Astrocyte of the cerebellum (primary cell): ENCODE data around the gene CEBPZ.

Experiments
- DNase-seq: peaks from one replicate; pipeline ENCODE4 v3.0.0-alpha.2; 2011; ENCODE audit warnings: low read depth
- H3K4me3 ChIP-seq: 2 replicates; pipeline ENCODE4 v1.5.1; 2011; ENCODE audit warnings: mild to moderate bottlenecking, low read depth, low read length, moderate library complexity
- in situ Hi-C: cut with HindIII; loops from 2 replicates; pipeline ENCODE4 v1.10.0; 2017; ENCODE audit warnings: low sequenced_read_pairs
- TF ChIP-seq, protein P1 (sequence below): IDR thresholded peaks from 2 replicates; pipeline ENCODE4 v1.5.1; 2012; ENCODE audit warnings: low read length, low read depth, moderate library complexity, mild to moderate bottlenecking; ENCODE audit errors: missing control alignments

CEBPZ gene

DNA sequence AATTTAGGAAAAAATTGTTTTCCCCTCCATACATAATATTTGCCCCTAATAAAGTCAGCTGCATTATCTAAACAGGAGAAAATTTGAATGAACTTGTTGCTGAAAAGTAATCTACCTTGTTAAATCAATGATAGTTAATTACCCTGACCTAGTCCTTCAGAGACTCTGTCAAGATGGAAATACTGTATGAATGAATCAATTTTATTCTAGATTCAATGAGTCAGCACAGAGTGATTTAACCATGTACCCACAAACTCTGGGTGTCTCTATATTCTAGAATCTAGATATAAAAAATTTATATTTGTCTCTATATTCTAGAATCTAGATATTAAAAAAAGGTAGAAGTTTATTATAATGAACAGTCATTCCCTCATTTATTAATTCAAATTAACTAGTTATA is 36.3 kb upstream of the CEBPZ start:
- in situ Hi-C loops = no loop called here
- DNase-seq = no peak
- no peak overlapping the region for H3K4me3 ChIP-seq
- TF ChIP-seq, protein P1, sequence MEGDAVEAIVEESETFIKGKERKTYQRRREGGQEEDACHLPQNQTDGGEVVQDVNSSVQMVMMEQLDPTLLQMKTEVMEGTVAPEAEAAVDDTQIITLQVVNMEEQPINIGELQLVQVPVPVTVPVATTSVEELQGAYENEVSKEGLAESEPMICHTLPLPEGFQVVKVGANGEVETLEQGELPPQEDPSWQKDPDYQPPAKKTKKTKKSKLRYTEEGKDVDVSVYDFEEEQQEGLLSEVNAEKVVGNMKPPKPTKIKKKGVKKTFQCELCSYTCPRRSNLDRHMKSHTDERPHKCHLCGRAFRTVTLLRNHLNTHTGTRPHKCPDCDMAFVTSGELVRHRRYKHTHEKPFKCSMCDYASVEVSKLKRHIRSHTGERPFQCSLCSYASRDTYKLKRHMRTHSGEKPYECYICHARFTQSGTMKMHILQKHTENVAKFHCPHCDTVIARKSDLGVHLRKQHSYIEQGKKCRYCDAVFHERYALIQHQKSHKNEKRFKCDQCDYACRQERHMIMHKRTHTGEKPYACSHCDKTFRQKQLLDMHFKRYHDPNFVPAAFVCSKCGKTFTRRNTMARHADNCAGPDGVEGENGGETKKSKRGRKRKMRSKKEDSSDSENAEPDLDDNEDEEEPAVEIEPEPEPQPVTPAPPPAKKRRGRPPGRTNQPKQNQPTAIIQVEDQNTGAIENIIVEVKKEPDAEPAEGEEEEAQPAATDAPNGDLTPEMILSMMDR = no peak

DNA sequence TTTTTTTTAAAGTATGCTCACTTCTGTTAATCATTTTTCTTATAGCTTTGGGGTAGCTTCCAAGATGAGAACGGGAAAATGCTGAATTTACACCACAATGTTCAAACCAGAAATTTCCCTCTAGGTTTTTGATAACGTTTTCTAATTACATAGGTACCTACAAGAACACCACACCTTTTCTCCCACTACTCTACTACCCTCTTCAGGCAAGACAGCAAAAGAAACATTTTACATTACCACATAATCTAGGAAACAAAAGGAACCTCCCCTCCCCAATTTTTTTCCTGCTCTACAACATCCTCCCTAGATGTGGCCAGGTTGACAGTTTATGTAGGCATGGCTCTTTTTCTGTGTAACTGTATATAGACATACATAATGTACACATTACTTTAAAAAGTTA is 32.4 kb upstream of the CEBPZ start:
- TF ChIP-seq, protein P1 = no peak
- in situ Hi-C loops = no loop called here
- no peak for DNase-seq
- H3K4me3 ChIP-seq = no peak overlapping the region

DNA sequence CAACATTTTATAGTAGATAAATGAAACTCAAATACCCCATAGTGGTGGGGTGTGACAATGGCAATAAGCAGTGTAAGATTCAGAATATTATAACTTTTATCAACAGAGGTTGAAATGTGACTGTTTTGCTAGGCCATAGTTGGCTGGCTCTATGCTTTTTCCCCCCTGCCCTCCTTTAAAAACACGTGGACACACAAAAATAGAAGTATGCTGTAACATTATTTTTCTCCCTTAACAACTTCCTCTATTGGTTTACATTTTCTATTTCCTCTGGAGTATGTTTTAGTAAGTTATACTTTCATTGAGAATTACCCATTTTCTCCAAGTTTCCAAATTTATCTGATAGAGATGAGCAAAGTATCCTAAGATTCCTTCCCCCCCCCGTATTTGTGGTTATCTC is 31.1 kb upstream of the CEBPZ start:
- no peak overlapping the region for H3K4me3 ChIP-seq
- DNase-seq = no peak
- in situ Hi-C loops = no loop called here
- TF ChIP-seq, protein P1 = no peak

DNA sequence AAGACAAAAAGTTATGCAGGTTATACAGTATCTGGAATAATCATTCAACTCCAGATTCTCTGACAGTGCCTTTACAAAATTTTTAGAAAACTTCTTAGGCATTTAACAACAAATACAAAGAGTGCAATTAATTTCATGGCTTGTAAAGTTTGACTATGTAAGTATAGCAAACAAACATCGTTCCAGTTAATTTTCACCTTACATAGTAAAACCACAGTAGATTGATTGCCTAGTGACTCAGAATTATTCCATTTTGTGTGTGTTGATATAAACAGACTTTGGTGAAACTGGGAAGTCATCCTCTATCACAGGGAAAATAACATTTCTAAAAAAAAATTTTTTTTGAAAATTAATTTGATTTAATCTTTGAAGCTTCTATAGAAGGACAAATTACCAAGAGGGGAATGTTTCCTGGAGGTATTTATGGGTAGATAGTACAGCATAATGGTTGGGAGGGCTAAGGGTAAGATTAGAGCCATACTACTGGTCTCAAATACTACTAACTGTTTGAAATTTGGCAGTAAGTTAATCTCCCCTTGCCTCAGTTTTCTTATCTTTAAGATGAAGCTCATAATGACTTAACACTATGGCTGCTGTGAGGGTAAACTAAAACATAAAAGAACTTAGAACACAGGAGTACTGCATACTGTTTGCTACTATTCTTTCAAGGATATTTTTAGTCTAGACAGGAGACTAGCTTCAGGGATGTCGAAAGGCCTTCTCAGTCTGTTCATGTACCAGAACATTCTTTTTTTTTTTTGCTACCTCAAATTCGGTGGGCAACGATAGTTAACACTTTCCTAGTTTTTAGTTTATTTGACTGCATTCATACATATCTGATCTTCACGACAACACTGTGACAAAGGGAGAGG is 19.7 kb upstream of the CEBPZ start:
- H3K4me3 ChIP-seq = no peak overlapping the region
- DNase-seq = no peak
- TF ChIP-seq, protein P1 = no peak
- in situ Hi-C loops = no loop called here

DNA sequence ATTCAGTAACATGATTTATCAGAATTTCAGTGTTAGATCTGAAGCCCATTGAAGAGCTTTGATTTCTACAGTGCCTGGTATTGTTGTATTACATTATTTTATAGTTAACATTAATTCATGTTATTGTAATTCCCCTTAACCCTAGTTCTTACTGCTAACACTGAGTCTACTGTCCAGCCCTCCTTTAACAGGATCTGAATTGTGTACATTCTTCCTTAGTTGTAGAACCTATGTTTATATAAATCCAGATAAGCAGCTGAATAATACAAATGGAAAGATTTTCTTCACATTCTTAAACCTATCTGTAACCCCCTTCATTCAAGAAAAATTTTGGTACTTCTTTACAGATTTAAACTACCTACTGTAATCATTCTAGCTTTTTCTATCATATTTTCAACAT is 14.8 kb upstream of the CEBPZ start:
- DNase-seq = no peak
- H3K4me3 ChIP-seq = no peak overlapping the region
- in situ Hi-C loops = no loop called here
- TF ChIP-seq, protein P1 = no peak

DNA sequence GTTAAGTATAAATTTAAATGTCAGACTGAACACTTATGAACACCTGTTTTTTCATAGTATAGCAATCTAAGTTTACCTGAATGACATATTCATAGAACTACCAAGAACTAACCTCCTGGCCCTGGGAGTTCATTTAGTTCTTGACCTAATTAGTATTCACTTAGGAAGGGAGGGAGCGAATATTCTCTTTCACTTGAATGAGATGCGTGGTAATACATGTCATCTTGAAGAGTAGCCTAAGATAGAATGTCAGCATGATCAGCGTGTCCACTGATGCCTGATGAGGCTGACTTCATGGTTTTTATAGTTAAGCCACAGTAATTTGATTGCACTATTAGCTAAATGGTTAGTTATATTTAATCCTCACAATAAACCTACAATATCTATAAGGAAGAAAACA is 13.4 kb upstream of the CEBPZ start:
- no peak for DNase-seq
- TF ChIP-seq, protein P1 = no peak
- in situ Hi-C loops = no loop called here
- H3K4me3 ChIP-seq = no peak overlapping the region

DNA sequence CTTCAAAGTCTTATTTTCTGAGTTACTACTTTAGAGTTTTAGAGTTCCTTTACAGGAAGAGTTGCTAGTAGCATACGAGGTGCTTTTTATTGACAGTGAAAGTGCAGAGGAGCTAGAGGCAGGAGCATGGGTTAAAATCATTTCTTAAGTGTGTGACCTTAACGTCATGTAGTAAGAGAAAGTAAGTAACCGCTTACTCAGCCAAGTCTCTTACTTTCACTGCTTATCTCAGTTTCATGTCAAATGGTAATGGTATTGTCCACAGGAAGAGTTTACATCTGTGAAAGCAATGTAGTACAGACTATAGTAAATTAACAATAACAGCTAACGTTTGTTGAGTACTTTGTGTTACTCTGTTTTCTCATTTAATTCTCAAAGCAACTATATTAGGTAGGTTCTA is 12.6 kb upstream of the CEBPZ start:
- TF ChIP-seq, protein P1 = no peak
- no peak overlapping the region for H3K4me3 ChIP-seq
- no peak for DNase-seq
- in situ Hi-C loops = no loop called here
